DMS153 (cell line): ENCODE measurements around the gene IL3.
"Not testable (repeated sequence)": the region's sequence is repeated elsewhere in the genome, so short reads cannot be mapped to it uniquely, and the experiment has no call there.

Experiments
- DNase-seq: peaks from one replicate; lab custom pipeline; 2025; lab: John Stamatoyannopoulos, UW

Gene IL3

DNA sequence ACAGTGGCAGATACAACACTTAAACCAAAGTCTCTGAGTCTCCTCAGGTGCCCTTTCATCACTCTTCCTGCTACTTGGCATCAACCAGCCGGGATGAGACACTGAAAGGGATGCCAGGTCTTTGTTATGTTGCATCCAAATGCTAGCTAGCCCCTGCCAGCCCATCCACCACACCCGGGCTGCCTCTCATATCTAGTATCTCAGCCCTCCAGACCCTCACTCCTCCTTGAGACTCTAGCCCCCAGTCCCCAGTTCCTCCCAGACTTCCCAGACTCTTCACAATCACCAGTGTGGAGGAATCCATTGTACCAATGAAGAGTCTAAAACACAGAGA is 34.6 kb downstream of the IL3 start:
- DNase-seq = no peak

DNA sequence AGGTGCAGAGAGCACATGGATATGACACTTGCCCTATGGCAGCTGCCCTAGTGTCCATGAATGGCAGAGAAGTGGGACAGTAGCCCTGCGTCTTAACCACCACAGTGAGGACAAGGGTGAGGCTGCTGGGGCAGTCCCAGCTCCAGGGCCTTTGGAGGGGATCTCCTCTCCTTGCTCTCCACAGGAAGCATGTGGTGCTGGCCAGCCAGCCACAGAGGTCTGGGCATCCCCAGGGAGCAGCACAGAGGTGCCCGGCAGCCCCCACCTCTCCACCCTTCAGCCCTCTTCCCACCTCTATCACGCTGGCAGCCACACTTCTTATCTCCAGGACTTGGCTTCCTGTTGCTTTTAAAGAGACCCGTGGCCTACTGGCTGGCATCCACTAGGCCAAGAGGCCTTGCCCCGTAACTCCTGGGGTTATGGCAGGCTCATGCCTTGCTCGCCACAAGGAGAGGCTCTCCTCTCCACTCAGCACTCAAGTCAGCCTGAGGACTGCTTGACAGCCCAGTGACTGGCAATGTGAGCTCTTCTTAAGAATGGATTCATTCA is 35.0 kb downstream of the IL3 start:
- DNase-seq = no peak

GRCh38 chr5:132096904-132097303 is 36.4 kb downstream of the IL3 start:
- no peak for DNase-seq

DNA sequence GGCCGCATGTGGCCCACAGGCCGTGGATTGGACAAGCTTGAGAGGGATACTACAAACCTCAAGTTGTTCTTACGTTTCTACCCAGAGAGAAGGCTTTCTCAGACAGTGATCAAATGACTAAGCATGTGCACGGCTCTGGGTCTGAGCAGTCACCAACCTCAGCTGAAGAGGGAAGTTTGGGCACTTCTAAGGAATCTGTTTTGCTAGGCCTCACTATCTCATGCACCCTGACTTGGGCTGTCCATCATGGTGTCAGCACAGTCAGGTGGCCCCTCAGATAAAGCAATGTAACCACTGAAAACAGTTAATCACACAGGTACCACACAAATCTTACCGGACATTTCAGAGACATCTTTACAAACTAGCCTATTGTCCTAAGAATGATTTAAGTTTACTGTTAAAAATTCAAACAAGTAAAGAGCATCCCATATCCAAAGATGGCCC is 37.7 kb downstream of the IL3 start:
- no peak for DNase-seq

DNA sequence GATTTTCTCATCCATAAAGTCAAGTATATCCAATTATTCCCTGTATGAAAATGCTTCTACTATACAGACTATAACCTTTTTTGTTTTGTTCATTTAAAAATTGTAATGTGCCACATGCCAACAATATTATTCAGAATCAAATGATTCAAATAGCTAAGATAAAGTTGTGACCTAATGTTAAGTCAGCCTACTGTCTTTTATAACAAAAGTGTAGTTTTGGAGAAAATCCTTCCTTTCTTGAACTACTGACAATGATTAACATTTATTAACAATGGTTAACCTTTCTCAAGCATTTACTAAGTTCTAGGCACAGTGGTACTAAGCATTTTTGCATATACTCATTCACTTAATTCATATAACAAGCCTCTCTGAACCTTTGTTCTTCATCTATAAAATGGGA is 38.2 kb downstream of the IL3 start:
- no peak for DNase-seq

GRCh38 chr5:132099076-132099748 is 38.8 kb downstream of the IL3 start:
- no peak for DNase-seq

- no peak for DNase-seq
Measured at GRCh38 chr5:132099905-132100304, 39.5 kb downstream of the IL3 start.

- DNase-seq = no peak
Measured at GRCh38 chr5:132100672-132101261, 40.3 kb downstream of the IL3 start.

- no peak for DNase-seq
Measured at GRCh38 chr5:132101385-132101880, 41.0 kb downstream of the IL3 start.

DNA sequence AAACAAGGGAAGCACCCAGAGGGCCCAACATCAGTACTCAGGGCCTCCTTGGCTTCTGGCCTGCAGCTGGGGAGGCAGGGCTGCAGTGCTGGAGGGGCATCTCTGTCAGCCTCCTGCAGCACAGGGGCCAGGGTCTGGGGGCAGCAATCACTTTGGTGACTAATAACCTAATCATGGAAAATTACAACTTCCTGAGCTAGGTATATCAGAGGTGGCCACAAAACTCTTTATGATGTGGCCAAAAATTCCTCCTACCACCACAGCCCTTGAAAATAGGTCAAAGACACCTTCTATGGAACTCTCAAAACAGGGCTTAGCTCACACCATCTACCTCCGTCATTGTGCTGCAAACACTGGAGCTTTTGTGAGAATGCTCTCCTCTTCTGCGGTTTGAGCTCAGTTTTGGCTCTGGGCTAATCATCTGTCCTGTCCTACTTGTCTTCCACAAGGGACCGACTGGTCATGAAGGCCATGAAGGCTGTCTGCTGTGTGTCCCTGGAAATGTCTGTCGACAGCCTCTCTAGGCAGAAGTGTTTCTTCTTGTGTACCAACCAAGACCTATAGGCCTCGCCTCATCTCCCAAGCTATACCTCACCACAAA is 41.7 kb downstream of the IL3 start:
- DNase-seq = no peak

GRCh38 chr5:132102944-132103331 is 42.5 kb downstream of the IL3 start:
- no peak for DNase-seq

GRCh38 chr5:132103332-132103951 is 43.0 kb downstream of the IL3 start:
- no peak for DNase-seq

DNA sequence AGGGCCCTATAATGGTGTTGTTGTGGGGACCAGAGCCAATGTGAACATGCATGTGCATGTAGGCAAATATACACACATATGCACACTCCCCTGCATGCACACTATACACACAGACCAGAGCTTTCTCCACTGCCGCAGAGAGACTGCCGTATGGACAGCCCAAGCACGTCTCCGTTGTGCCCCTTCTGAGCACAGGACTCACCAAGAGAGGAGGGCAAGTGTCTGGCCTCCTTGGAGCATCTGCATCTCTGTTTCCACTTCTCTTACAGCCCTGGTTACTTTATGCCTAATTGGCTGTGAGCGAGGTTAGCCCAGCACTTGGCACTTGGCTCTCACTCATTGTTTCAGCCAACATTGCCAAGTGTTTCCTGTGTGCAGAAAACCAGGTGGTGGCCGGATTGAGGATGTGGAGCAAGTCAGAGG is 43.5 kb downstream of the IL3 start:
- no peak for DNase-seq

DNA sequence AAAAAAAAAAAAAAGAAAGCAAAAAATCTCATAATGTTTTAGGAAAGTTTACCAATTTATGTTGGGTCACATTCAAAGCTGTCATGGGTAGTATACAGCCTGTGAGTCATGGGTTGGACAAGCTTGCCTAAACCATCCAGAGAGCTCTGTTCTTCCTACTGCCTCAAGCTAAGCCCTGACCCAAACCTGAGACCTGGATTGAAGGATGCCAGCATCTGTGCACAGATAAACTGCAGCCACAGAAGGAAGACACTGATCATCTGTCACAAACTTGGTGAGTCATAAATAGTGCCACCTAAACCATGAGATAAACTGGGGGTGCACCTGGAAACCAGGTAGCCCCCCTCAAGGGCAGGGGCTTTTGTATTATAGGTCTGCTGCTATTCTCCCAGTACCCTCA is 44.1 kb downstream of the IL3 start:
- no peak for DNase-seq

- DNase-seq = no peak
Measured at GRCh38 chr5:132105688-132106087, 45.2 kb downstream of the IL3 start.

DNA sequence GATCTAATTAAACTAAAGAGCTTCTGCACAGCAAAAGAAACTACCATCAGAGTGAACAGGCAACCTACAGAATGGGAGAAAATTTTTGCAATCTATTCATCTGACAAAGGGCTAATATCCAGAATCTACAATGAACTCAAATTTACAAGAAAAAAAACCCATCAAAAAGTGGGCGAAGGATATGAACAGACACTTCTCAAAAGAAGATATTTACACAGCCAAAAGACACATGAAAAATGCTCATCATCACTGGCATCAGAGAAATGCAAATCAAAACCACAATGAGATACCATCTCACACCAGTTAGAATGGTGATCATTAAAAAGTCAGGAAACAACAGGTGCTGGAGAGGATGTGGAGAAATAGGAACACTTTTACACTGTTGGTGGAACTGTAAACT is 48.0 kb downstream of the IL3 start:
- not testable (repeated sequence) for DNase-seq

GRCh38 chr5:132108957-132109356 is 48.5 kb downstream of the IL3 start:
- DNase-seq = not testable (repeated sequence)

DNA sequence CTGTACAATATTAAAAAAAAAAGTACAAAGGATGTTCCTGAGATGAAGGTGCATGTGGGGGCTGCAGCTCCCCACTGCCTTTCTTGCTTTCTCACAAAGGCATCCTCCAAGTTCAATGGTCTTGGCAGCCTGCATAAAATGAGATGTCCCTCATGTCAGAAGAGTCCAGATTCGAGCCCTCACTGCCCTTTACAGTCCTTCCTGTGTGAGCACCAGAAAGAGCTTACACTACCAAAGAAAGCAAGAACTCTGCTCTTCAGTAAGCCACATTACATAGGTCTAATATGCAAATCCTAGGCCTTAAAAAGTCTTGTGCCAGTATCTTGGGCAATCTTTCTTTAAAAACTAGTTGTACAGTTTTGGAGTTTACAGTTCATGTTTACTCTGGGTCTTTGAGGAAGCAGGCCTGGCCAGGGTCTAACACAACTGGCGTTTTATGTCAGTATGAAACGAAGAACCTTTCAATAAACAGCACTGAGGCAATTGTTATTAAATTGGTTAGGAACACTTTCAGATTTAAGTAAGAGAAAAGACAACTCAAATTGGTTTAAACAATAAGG is 49.1 kb downstream of the IL3 start:
- DNase-seq = no peak

- no peak for DNase-seq
Measured at GRCh38 chr5:132110195-132110594, 49.7 kb downstream of the IL3 start.

DNA sequence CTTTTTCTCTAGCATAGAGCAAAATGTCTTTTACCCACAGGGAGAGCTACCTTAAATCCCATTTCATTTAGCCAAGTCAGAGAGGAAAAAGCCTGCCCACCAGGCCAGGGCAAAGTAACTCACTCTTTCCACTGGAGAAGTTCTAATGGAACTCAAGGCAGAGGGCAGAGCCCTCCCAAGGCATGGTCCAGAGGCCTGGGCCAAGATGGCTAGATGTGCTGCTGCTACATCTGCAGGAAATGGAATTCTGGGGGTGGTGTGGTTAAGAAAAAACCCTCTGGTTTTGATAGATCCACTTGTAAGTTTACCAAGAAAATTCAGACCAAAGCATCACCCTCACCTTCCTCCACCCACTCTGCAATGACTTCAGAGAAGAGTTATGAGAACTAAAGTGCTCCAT is 50.5 kb downstream of the IL3 start:
- DNase-seq = no peak

DNA sequence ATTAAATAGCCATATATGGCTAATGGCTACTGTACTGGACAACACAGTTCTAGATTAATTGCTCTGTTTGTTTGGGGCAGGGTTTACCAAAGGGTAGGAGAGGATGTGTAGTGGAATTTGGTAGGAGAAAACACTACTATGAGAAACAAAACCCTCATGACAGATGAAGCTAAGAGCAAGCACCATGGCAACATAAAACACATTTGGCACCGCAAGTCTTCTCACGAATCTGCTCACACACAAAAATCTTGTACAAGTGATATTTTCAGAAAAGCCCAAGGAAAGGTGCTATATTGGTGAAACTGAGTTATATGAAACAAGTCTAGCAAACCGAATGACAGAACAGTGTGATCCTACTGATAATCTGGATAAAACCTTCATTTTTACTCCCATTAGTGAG is 51.7 kb downstream of the IL3 start:
- DNase-seq = no peak
